ENCODE data around the gene CARMIL3.

CARMIL3 gene

GRCh38 chr14:24068711-24069410, 17.1 kb downstream of the CARMIL3 start:
- H4K20me1 ChIP-seq (ENCODE audit: insufficient read depth, low read length, poor library complexity, severe bottlenecking) = no peaks in the 10 kb centered on the region
- H3K27me3 ChIP-seq (ENCODE audit: insufficient read depth, low read length, poor library complexity, severe bottlenecking) = no peaks in the 10 kb centered on the region
- H2AFZ ChIP-seq (ENCODE audit: low read length) = no peak overlapping the region
- TF ChIP-seq CTCF (conservative IDR thresholded peaks at IDR 0.05; ENCODE audit: low read length) (no peak), EZH2phosphoT487 (IDR thresholded peaks at IDR 0.05; ENCODE audit: borderline replicate concordance) (no peak)
- no peaks in the 10 kb centered on the region for H3K36me3 ChIP-seq (ENCODE audit: insufficient read depth, low read length)
- H3K79me2 ChIP-seq (ENCODE audit: insufficient read depth, low read length) = no peaks in the 10 kb centered on the region
- no peak overlapping the region for H3K4me3 ChIP-seq (ENCODE audit: low read length, poor library complexity, severe bottlenecking)
- H3K4me1 ChIP-seq (ENCODE audit: insufficient read depth, low read length, poor library complexity, severe bottlenecking) = no peaks in the 10 kb centered on the region
- no peak overlapping the region for H3K4me2 ChIP-seq (ENCODE audit: low read depth, low read length, poor library complexity, severe bottlenecking)
- H3K9me3 ChIP-seq (ENCODE audit: insufficient read depth, low read depth, low read length) = no peaks in the 10 kb centered on the region
- no peaks in the 10 kb centered on the region for H3K9me2 ChIP-seq (replicated peaks; ENCODE audit: low read depth, low read length)
- no peaks in the 10 kb centered on the region for H3F3A ChIP-seq (ENCODE audit: low read depth)
- no peak overlapping the region for H3K9ac ChIP-seq (ENCODE audit: low read depth, low read length, poor library complexity, severe bottlenecking)

- H3K4me3 ChIP-seq (ENCODE audit: low read length, poor library complexity, severe bottlenecking) = no peak overlapping the region
- H3K9ac ChIP-seq (ENCODE audit: low read depth, low read length, poor library complexity, severe bottlenecking) = no peak overlapping the region
- H3F3A ChIP-seq (ENCODE audit: low read depth) = no peaks in the 10 kb centered on the region
- H3K36me3 ChIP-seq (ENCODE audit: insufficient read depth, low read length) = no peaks in the 10 kb centered on the region
- no peak overlapping the region for H2AFZ ChIP-seq (ENCODE audit: low read length)
- no peaks in the 10 kb centered on the region for H3K9me2 ChIP-seq (replicated peaks; ENCODE audit: low read depth, low read length)
- H3K4me1 ChIP-seq (ENCODE audit: insufficient read depth, low read length, poor library complexity, severe bottlenecking) = no peaks in the 10 kb centered on the region
- H3K79me2 ChIP-seq (ENCODE audit: insufficient read depth, low read length) = no peaks in the 10 kb centered on the region
- H3K4me2 ChIP-seq (ENCODE audit: low read depth, low read length, poor library complexity, severe bottlenecking) = no peak overlapping the region
- no peaks in the 10 kb centered on the region for H3K9me3 ChIP-seq (ENCODE audit: insufficient read depth, low read depth, low read length)
- H3K27me3 ChIP-seq (ENCODE audit: insufficient read depth, low read length, poor library complexity, severe bottlenecking) = no peaks in the 10 kb centered on the region
- no peaks in the 10 kb centered on the region for H4K20me1 ChIP-seq (ENCODE audit: insufficient read depth, low read length, poor library complexity, severe bottlenecking)
- TF ChIP-seq CTCF (conservative IDR thresholded peaks at IDR 0.05; ENCODE audit: low read length) = no peak
- no peak for TF ChIP-seq EZH2phosphoT487 (IDR thresholded peaks at IDR 0.05; ENCODE audit: borderline replicate concordance)
Measured at GRCh38 chr14:24069411-24069735, 17.6 kb downstream of the CARMIL3 start.

- no peak overlapping the region for H3K4me2 ChIP-seq (ENCODE audit: low read depth, low read length, poor library complexity, severe bottlenecking)
- H4K20me1 ChIP-seq (ENCODE audit: insufficient read depth, low read length, poor library complexity, severe bottlenecking) = no peaks in the 10 kb centered on the region
- no peaks in the 10 kb centered on the region for H3K27me3 ChIP-seq (ENCODE audit: insufficient read depth, low read length, poor library complexity, severe bottlenecking)
Measured at GRCh38 chr14:24070285-24071143, 18.7 kb downstream of the CARMIL3 start.

More at GRCh38 chr14:24070285-24071143, 18.7 kb downstream of the CARMIL3 start:
- Histone ChIP-seq H3K36me3 (ENCODE audit: insufficient read depth, low read length) (no peaks in the 10 kb centered on the region), H3K4me1 (ENCODE audit: insufficient read depth, low read length, poor library complexity, severe bottlenecking) (no peaks in the 10 kb centered on the region), H3K9me3 (ENCODE audit: insufficient read depth, low read depth, low read length) (no peaks in the 10 kb centered on the region), H3F3A (ENCODE audit: low read depth) (no peaks in the 10 kb centered on the region), H3K79me2 (ENCODE audit: insufficient read depth, low read length) (no peaks in the 10 kb centered on the region), H3K9ac (ENCODE audit: low read depth, low read length, poor library complexity, severe bottlenecking) (no peak overlapping the region), H3K4me3 (ENCODE audit: low read length, poor library complexity, severe bottlenecking) (no peak overlapping the region), H2AFZ (ENCODE audit: low read length) (no peak overlapping the region), H3K9me2 (replicated peaks; ENCODE audit: low read depth, low read length) (no peaks in the 10 kb centered on the region)
- TF ChIP-seq EZH2phosphoT487 (IDR thresholded peaks at IDR 0.05; ENCODE audit: borderline replicate concordance) (no peak), CTCF (conservative IDR thresholded peaks at IDR 0.05; ENCODE audit: low read length) (no peak)
